ENCODE results near the gene RFT1.

DNA sequence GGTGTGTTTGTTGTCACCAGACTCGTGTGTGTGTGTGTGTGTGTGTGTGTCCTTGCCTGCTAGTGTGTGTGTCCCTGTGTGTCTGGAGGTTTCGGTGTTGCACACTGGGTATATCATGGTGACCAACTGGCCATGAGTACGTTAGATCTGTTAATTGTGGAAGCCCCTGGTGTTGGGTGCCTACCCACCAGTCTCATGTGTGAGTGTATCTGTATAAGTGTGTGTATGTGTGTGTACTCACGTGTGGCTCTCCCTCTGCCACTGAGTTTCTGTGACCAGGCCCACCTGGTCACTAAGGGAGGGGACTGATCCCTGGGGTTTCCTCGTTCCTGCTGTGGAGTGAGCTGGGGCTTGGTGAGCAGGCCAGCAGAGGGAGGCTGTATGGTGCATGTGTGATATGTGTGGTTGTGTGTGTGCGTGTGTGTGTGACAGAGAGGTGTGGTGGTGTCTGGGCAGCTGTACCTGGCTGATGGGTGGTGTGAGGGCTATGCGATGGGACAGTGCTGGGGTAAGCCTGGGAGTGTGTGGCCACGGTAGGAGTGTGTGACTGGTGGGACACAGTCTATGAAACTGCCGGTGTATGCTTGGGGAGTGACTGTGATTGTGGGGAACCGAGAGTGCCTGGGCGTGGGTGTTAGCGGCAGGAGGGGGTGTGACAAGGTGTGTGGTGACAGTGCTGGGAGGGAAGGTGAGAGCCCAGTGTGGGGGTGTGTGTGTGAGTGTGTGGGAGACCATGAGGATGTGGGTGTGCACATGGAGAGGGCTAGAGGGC lies 32.6 kb upstream of the RFT1 start:
- TF ChIP-seq, protein P1, sequence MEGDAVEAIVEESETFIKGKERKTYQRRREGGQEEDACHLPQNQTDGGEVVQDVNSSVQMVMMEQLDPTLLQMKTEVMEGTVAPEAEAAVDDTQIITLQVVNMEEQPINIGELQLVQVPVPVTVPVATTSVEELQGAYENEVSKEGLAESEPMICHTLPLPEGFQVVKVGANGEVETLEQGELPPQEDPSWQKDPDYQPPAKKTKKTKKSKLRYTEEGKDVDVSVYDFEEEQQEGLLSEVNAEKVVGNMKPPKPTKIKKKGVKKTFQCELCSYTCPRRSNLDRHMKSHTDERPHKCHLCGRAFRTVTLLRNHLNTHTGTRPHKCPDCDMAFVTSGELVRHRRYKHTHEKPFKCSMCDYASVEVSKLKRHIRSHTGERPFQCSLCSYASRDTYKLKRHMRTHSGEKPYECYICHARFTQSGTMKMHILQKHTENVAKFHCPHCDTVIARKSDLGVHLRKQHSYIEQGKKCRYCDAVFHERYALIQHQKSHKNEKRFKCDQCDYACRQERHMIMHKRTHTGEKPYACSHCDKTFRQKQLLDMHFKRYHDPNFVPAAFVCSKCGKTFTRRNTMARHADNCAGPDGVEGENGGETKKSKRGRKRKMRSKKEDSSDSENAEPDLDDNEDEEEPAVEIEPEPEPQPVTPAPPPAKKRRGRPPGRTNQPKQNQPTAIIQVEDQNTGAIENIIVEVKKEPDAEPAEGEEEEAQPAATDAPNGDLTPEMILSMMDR (IDR thresholded peaks at IDR 0.05) = no peak
- TF ChIP-seq POLR2A (IDR thresholded peaks at IDR 0.05) = peak in 1 of 4 donors; percentile 20

All from esophagus squamous epithelium (tissue), 4 donors.